ENCODE results near the gene KNL1.

Gene KNL1

GRCh38 chr15:40595773-40596172 lies 1.7 kb downstream of the KNL1 start:
- TF ChIP-seq, protein P1, sequence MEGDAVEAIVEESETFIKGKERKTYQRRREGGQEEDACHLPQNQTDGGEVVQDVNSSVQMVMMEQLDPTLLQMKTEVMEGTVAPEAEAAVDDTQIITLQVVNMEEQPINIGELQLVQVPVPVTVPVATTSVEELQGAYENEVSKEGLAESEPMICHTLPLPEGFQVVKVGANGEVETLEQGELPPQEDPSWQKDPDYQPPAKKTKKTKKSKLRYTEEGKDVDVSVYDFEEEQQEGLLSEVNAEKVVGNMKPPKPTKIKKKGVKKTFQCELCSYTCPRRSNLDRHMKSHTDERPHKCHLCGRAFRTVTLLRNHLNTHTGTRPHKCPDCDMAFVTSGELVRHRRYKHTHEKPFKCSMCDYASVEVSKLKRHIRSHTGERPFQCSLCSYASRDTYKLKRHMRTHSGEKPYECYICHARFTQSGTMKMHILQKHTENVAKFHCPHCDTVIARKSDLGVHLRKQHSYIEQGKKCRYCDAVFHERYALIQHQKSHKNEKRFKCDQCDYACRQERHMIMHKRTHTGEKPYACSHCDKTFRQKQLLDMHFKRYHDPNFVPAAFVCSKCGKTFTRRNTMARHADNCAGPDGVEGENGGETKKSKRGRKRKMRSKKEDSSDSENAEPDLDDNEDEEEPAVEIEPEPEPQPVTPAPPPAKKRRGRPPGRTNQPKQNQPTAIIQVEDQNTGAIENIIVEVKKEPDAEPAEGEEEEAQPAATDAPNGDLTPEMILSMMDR (IDR thresholded peaks at IDR 0.05; ENCODE audit: borderline replicate concordance, insufficient read depth, low read depth, low read length), result no peak
- no peak overlapping the region for H3K4me3 ChIP-seq (ENCODE audit: low read depth, low read length)

- TF ChIP-seq, protein P1 (IDR thresholded peaks at IDR 0.05; ENCODE audit: borderline replicate concordance, insufficient read depth, low read depth, low read length), result no peak
Observed at GRCh38 chr15:40597024-40597423, 3.0 kb downstream of the KNL1 start.

DNA sequence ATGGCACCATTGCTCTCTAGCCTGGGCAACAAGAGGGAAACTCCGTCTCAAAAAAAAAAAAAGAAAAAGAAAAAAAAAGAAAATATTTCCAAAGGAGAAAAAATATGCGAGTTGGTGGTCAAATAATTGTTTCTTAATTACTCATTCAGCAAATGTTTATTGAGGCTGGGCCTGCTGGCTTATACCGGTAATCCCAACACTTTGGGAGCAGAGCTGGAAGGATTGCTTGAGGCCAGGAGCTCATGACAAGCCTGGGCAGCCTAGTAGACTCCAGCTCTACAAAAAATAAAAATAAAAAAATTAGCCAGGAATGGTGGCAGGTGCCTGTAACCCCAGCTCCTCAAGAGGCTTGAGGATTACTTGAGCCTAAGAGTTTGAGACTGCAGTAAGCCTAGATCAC lies 4.1 kb downstream of the KNL1 start:
- TF ChIP-seq, protein P1 (IDR thresholded peaks at IDR 0.05; ENCODE audit: borderline replicate concordance, insufficient read depth, low read depth, low read length), result no peak
- H3K4me3 ChIP-seq (ENCODE audit: low read depth, low read length), result no peak overlapping the region

More at GRCh38 chr15:40597024-40597423, 3.0 kb downstream of the KNL1 start:
- H3K4me3 ChIP-seq (ENCODE audit: low read depth, low read length), result no peak overlapping the region

DNA sequence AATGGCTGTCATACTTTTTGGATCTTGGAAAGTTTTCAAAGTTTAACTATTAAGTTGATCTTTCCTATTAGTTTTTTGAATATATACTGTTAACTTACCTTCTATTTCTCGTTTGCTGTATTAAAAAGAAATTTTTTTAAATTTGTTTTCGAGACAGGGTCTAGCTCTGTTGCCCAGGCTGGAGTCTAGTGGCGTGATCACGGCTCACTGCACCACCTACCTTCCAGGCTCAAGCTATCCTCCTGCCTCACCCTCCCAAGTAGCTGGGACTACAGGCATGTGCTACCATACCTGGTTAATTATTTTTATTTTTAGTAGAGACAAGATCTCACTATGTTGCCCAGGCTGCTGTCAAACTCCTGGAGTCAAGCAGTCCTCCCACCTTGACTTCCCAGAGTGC lies 4.6 kb downstream of the KNL1 start:
- H3K4me3 ChIP-seq (ENCODE audit: low read depth, low read length), result no peak overlapping the region
- TF ChIP-seq, protein P1 (IDR thresholded peaks at IDR 0.05; ENCODE audit: borderline replicate concordance, insufficient read depth, low read depth, low read length), result no peak

DNA sequence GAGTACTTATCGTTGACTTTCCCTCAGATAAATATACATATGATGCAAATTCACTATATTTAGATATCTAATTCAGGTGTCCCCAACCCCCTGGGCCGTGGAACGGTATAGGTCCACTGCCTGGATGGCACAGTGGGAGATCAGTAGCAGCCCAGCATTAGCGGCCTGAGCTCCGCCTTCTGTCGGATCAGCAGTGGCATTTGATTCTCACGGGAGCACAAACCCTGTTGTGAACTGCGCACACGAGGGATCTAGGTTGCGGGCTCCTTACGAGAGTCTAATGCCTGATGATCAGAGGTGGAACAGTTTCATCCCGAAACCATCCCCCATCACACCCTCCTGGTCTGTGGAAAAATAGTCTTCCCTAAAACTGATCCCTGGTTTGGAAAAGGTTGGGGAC lies 6.9 kb downstream of the KNL1 start:
- TF ChIP-seq, protein P1 (IDR thresholded peaks at IDR 0.05; ENCODE audit: borderline replicate concordance, insufficient read depth, low read depth, low read length), result no peak
- H3K4me3 ChIP-seq (ENCODE audit: low read depth, low read length), result no peak overlapping the region

- H3K4me3 ChIP-seq (ENCODE audit: low read depth, low read length), result no peak overlapping the region
- TF ChIP-seq, protein P1 (IDR thresholded peaks at IDR 0.05; ENCODE audit: borderline replicate concordance, insufficient read depth, low read depth, low read length), result no peak
Observed at GRCh38 chr15:40603935-40604334, 9.9 kb downstream of the KNL1 start.

DNA sequence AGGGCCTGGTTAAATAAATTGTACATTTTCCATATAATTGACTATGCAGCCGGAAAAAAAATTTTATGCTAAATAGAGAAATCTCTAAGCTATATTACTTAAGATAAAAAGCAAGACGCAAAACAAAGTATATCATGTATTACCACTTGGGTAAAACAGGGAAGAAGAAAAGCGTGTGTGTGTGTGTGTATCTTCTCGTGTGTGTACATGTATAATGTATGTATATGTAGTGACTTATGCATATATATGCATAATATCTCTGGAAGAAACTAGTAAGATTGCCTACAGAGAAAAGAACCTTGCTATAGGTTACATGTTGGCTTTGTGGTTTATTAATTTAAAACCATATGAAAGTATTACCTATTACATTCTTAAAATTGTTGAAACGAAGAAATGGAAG lies 19.0 kb downstream of the KNL1 start:
- no peak overlapping the region for H3K4me3 ChIP-seq (ENCODE audit: low read depth, low read length)
- TF ChIP-seq, protein P1 (IDR thresholded peaks at IDR 0.05; ENCODE audit: borderline replicate concordance, insufficient read depth, low read depth, low read length), result no peak

Measured in GM12875 (cell line).